Stomach (tissue), 4 donors: ENCODE data around the gene TMED7.

Experiments used
- POLR2AphosphoS5 ChIP-seq, 3 donors: sonication (generic); formaldehyde crosslinking; IDR thresholded peaks; one replicate each; pipeline ENCODE4 v1.6.1; 2016; ENCODE audit warnings: antibody characterized with exemption in 3 of 3
- TF ChIP-seq, protein P1 (sequence below), 7 experiments: fragments of 450-650 bp in 4 of 7; fragments of 200-600 bp in 3 of 7; sonication (generic) in 3 of 7; IDR thresholded peaks; one replicate each; pipeline ENCODE4 v1.5.1; 2016 to 2019; ENCODE audit warnings: antibody characterized with exemption in 7 of 7, control low read depth in 2 of 7, mild to moderate bottlenecking in 1 of 7

DNA sequence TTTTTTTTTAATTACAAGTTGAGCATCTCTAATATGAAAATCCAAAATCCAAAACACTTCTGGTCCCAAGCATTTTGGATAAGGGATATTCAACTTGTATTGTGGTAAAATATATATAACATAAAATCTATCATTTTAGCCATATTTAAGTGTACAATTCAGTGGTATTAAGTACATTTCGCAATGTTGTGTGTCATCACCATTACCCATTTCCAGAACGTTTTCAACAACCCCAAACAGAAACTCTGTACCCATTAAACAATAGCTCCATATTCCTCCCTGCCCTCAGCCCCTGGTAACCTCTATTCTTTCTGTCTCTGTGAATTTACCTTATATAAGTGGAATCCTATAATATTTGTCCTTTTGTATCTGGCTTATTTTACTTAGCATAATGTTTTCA, 48.5 kb downstream of the TMED7 start:
- TF ChIP-seq, protein P1, sequence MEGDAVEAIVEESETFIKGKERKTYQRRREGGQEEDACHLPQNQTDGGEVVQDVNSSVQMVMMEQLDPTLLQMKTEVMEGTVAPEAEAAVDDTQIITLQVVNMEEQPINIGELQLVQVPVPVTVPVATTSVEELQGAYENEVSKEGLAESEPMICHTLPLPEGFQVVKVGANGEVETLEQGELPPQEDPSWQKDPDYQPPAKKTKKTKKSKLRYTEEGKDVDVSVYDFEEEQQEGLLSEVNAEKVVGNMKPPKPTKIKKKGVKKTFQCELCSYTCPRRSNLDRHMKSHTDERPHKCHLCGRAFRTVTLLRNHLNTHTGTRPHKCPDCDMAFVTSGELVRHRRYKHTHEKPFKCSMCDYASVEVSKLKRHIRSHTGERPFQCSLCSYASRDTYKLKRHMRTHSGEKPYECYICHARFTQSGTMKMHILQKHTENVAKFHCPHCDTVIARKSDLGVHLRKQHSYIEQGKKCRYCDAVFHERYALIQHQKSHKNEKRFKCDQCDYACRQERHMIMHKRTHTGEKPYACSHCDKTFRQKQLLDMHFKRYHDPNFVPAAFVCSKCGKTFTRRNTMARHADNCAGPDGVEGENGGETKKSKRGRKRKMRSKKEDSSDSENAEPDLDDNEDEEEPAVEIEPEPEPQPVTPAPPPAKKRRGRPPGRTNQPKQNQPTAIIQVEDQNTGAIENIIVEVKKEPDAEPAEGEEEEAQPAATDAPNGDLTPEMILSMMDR (IDR thresholded peaks at IDR 0.05): no peak
- no peak for TF ChIP-seq POLR2AphosphoS5 (IDR thresholded peaks at IDR 0.05)
